ENCODE data around the gene SEC24D. TPM values are rescaled to one million over a fixed set of nuclear protein-coding genes. Genes with fewer than 3 reads are reported as not detected.

Gene SEC24D, protein sequence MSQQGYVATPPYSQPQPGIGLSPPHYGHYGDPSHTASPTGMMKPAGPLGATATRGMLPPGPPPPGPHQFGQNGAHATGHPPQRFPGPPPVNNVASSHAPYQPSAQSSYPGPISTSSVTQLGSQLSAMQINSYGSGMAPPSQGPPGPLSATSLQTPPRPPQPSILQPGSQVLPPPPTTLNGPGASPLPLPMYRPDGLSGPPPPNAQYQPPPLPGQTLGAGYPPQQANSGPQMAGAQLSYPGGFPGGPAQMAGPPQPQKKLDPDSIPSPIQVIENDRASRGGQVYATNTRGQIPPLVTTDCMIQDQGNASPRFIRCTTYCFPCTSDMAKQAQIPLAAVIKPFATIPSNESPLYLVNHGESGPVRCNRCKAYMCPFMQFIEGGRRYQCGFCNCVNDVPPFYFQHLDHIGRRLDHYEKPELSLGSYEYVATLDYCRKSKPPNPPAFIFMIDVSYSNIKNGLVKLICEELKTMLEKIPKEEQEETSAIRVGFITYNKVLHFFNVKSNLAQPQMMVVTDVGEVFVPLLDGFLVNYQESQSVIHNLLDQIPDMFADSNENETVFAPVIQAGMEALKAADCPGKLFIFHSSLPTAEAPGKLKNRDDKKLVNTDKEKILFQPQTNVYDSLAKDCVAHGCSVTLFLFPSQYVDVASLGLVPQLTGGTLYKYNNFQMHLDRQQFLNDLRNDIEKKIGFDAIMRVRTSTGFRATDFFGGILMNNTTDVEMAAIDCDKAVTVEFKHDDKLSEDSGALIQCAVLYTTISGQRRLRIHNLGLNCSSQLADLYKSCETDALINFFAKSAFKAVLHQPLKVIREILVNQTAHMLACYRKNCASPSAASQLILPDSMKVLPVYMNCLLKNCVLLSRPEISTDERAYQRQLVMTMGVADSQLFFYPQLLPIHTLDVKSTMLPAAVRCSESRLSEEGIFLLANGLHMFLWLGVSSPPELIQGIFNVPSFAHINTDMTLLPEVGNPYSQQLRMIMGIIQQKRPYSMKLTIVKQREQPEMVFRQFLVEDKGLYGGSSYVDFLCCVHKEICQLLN
- 10 to 100 TPM; 14.5 to 51.5 (median 28.2) TPM for total RNA-seq

GRCh38 chr4:118835571-118836300 is at the start of gene SEC24D:
Gene SEC24D, minus strand, starts transcription at chr4:118836126. Its CDS starts 2,430 bp downstream, at chr4:118833696.
- TF ChIP-seq, protein P1, sequence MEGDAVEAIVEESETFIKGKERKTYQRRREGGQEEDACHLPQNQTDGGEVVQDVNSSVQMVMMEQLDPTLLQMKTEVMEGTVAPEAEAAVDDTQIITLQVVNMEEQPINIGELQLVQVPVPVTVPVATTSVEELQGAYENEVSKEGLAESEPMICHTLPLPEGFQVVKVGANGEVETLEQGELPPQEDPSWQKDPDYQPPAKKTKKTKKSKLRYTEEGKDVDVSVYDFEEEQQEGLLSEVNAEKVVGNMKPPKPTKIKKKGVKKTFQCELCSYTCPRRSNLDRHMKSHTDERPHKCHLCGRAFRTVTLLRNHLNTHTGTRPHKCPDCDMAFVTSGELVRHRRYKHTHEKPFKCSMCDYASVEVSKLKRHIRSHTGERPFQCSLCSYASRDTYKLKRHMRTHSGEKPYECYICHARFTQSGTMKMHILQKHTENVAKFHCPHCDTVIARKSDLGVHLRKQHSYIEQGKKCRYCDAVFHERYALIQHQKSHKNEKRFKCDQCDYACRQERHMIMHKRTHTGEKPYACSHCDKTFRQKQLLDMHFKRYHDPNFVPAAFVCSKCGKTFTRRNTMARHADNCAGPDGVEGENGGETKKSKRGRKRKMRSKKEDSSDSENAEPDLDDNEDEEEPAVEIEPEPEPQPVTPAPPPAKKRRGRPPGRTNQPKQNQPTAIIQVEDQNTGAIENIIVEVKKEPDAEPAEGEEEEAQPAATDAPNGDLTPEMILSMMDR (IDR thresholded peaks at IDR 0.05; ENCODE audit: low read depth), result no peak

DNA sequence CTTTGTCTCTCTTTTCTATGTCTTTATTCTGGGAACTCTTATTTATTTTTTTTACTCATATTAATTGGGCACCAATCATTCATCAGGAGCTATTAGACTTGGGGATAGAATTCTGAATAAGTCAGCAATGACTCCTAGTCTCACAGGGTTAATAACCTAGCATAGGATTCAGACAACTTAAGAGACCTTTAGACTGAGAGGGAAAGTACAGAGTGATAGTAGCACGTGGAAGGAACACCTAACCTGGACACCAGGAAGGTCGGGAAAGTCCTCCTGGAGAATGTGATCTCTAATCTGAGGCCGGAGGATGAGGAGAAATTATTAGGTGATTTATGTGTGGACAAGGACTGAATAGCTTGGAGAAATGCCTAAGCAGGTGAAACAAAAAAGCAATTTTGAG is 48.8 kb upstream of the SEC24D start:
- TF ChIP-seq, protein P1 (IDR thresholded peaks at IDR 0.05; ENCODE audit: low read depth), result no peak

DNA sequence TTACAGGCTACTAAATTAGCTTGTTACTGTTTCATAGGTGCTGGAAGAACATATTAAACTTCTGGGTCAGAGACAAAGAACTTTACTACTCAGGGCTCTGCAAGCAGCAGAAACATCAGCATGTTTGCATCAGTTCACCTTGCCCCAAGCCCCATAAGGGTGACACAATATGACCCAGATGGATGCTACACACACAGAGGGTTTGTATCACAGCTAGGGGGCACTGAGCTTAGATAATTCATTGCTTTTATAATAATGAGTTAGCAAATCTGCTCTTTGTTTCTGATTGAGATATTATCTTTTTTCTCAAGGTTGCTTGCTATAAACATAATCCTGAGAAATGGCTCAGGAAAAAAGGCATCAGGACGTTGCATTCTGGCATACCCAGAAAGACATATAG is 47.9 kb upstream of the SEC24D start:
- TF ChIP-seq, protein P1 (IDR thresholded peaks at IDR 0.05; ENCODE audit: low read depth), result no peak

- TF ChIP-seq, protein P1 (IDR thresholded peaks at IDR 0.05; ENCODE audit: low read depth), result no peak
Observed at GRCh38 chr4:118881512-118882146, 45.7 kb upstream of the SEC24D start.

DNA sequence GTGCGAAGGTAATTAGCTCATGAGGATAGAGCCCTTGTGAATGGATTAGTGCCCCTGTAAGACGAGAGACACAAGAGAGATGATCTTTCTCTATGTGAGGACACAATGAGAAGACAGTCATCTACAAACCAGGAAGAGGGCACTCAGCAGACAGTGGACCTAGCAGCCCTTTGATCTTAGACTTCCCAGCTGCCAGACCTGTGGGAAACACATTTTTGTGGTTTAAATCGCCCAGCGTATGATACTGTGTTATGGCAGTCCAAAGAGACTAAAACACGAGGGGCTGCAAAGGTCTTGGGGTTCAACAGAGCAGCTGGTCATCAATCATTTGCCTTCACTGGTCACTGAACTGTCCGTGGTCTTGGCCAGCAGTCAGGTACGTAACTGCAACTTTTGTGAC is 43.5 kb upstream of the SEC24D start:
- TF ChIP-seq, protein P1 (IDR thresholded peaks at IDR 0.05; ENCODE audit: low read depth), result no peak

DNA sequence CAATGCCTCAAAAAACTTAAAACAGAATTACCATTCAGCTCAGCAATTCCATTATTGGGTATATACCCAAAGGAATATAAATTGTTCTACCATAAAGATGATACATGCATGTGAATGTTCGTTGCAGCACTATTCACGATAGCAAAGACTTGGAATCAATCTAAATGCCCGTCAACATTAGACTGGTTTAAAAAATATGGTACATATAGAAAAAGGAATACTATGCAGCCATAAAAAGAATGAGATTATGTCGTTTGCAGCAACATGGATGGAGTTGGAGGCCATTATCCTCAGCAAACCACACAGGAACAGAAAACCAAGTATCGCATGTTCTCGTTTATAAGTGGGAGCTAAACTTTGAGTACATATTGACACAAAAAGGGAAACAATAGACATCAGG is 41.9 kb upstream of the SEC24D start:
- TF ChIP-seq, protein P1 (IDR thresholded peaks at IDR 0.05; ENCODE audit: low read depth), result no peak
